GM10248 (cell line): ENCODE measurements around the gene PCF11.

ENCODE experiments used
- CTCF ChIA-PET: fragments of 300-600 bp; sonication (Branson Sonifier 250); formaldehyde crosslinking; extraction: SDS; loops from one replicate; lab custom pipeline; 2021; ENCODE audit warnings: antibody characterized with exemption; lab: Yijun Ruan, JAX
- POLR2A ChIA-PET: fragments of 350-650 bp; sonication (Branson Sonifier 250); formaldehyde crosslinking; extraction: SDS; loops from one replicate; lab custom pipeline; 2020; ENCODE audit warnings: antibody characterized with exemption; lab: Yijun Ruan, JAX
- DNase-seq: peaks from one replicate; pipeline ENCODE4 v3.0.0; 2012; ENCODE audit errors: extremely low spot score
- TF ChIP-seq, protein P1 (sequence below): IDR thresholded peaks from 2 replicates; pipeline ENCODE4 v1.5.1; 2012; ENCODE audit warnings: mild to moderate bottlenecking, low read depth; ENCODE audit errors: extremely low read depth, missing control alignments, control extremely low read depth

The PCF11 gene

GRCh38 chr11:83162377-83162776, 5.4 kb downstream of the PCF11 start:
- CTCF ChIA-PET: interaction anchor here (1.0 to 1.1 kb wide), 2 partner anchors 11 to 18 kb away, joined by 3 to 4 read pairs; no protein-coding TSS in a partner anchor
- POLR2A ChIA-PET: no interaction called here
- peak; percentile 27 for DNase-seq
- TF ChIP-seq, protein P1, sequence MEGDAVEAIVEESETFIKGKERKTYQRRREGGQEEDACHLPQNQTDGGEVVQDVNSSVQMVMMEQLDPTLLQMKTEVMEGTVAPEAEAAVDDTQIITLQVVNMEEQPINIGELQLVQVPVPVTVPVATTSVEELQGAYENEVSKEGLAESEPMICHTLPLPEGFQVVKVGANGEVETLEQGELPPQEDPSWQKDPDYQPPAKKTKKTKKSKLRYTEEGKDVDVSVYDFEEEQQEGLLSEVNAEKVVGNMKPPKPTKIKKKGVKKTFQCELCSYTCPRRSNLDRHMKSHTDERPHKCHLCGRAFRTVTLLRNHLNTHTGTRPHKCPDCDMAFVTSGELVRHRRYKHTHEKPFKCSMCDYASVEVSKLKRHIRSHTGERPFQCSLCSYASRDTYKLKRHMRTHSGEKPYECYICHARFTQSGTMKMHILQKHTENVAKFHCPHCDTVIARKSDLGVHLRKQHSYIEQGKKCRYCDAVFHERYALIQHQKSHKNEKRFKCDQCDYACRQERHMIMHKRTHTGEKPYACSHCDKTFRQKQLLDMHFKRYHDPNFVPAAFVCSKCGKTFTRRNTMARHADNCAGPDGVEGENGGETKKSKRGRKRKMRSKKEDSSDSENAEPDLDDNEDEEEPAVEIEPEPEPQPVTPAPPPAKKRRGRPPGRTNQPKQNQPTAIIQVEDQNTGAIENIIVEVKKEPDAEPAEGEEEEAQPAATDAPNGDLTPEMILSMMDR: no peak

DNA sequence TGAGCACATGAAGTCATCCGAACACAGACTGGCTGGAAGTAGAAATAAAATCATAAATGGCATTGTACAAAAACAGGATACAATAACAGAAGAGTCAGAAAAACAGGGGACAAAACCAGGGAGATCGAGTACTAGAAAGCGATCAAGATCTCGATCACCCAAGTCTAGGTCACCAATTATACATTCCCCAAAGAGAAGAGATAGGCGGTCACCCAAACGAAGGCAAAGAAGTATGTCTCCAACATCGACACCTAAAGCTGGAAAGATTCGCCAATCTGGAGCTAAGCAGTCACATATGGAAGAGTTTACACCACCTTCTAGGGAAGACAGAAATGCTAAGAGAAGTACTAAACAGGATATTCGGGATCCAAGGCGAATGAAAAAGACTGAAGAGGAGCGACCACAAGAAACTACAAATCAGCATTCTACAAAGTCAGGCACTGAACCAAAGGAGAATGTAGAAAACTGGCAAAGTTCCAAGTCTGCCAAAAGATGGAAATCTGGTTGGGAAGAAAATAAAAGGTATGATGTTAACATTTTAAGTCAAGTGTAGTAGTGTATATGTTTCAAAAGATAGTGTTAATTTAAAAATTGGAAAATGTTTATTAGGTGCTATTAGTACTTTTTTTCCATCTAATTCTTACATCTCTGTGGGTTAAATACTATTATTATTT, 9.4 kb downstream of the PCF11 start:
- POLR2A ChIA-PET: no interaction called here
- TF ChIP-seq, protein P1: no peak
- DNase-seq: no peak
- CTCF ChIA-PET: no interaction called here

DNA sequence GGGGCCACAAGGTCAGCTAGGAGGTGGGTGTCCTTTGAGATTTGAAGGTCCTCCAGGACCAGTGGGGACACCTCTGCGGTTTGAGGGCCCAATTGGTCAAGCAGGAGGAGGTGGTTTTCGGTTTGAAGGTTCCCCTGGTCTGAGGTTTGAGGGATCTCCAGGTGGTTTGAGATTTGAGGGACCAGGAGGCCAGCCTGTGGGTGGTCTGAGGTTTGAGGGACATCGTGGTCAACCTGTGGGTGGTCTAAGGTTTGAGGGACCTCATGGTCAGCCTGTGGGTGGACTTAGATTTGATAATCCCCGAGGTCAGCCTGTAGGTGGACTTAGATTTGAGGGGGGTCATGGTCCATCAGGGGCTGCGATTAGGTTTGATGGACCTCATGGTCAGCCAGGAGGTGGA, 11.8 kb downstream of the PCF11 start:
- DNase-seq: no peak
- ChIA-PET POLR2A (no interaction called here), CTCF (no interaction called here)
- TF ChIP-seq, protein P1: no peak

DNA sequence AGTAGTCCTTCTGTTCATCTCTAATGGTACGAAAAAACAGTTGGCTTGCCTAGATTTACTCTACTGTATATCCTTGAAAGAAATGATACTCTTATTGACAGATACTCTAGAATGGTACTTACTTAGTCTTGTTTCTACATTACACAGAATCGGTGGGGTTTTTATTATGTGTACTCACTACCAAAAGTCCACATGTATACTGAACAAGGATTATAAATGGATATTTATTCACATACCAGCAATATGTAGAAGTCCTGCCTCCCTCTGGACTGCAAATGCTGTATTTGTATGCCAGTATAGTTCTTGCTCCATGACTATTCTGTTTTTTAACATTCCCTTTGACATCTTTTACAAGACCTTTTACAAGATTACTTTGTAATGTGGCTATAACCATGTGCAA, 13.9 kb downstream of the PCF11 start:
- TF ChIP-seq, protein P1: no peak
- CTCF ChIA-PET: interaction anchor here (1.1 to 1.5 kb wide), 2 partner anchors 16 to 86 kb away, joined by 3 read pairs; no protein-coding TSS in a partner anchor

DNA sequence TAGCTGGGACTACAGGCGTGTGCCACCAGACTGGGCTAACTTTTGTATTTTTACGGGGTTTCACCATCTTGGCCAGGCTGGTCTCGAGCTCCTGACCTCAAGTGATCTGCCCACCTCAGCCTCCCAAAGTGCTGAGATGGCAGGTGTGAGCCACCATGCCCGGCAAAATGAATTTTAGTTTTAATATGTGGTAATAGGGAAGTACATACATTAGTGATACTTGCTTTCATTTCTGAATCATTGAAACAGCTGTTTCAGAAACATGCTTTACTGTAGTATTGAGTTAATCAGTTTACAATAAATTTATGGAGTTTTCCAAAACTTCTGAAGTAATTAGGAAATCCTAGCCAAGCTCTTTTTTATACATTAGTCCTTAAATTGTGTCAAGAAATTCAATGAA, 15.6 kb downstream of the PCF11 start:
- DNase-seq: no peak
- TF ChIP-seq, protein P1: no peak
- POLR2A ChIA-PET: no interaction called here
- CTCF ChIA-PET: interaction anchor here (1.4 to 1.6 kb wide), 2 partner anchors 13 to 16 kb away, joined by 3 to 6 read pairs; no protein-coding TSS in a partner anchor

More for the DNA sequence above, 13.9 kb downstream of the PCF11 start:
- POLR2A ChIA-PET: no interaction called here
- no peak for DNase-seq

- POLR2A ChIA-PET: no interaction called here
- CTCF ChIA-PET: interaction anchor here (0.9 to 1.5 kb wide), 5 partner anchors 11 to 307 kb away, joined by 3 to 5 read pairs (median 3); partner anchors contain the start of gene DDIAS
- no peak for DNase-seq
- TF ChIP-seq, protein P1: no peak
Observed at GRCh38 chr11:83174008-83174407, 17.1 kb downstream of the PCF11 start.
